ENCODE results near the gene SLC2A6.
A peak's percentile ranks its signal among the peaks of the same experiment; 100 is the strongest.

The SLC2A6 gene

DNA sequence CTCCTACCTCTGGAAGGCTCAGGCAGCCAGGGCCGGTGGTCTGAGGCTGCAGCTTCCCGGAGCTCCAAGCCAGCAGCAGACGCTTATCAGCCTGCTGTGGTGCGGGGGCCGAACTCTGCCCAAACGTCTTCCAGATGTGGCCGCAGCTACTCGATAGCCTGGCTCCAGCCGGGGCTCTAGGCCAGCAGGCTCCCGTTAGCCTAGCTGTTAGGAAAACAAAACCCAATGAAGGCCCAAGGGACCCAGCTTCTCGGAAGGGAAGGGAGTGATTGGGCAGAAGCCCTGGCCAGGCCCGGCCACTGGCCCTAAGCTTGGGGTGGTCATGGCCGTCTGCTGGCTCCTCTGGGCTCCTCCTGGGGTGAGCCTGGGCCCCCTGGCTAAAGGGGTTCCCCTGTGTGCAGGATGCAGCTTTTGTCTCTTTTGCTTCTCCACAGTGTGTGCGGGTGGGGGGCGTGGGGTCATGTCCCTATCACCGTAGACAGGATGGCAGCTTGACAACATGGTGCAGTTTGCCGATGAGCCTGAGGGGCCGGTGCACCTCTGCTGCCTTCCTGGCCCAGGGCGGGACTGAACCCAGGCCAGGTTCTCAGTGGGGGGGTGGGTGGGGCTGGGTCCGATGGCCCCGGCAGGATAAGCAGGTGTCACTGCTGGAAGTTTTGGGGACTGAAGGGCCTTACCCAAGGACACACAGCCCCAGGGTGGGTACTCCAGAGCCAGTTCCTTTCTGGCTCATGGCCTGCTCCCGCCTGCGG, 27.2 kb upstream of the SLC2A6 start:
- Histone ChIP-seq H3K9me3 (ENCODE audit: control insufficient read depth, low read length) (peaks cover 19% of the 10 kb centered on the region), H3K4me3 (ENCODE audit: low read length) (no peak overlapping the region), H3K9ac (ENCODE audit: low read length) (no peak overlapping the region), H3K36me3 (ENCODE audit: control insufficient read depth, insufficient read depth, low read length, severe bottlenecking) (no peaks in the 10 kb centered on the region), H3K27me3 (replicated peaks; ENCODE audit: control insufficient read depth, insufficient read depth, low read length) (peaks cover 3% of the 10 kb centered on the region), H3K4me1 (ENCODE audit: control insufficient read depth, insufficient read depth, low read length) (peaks cover 16% of the 10 kb centered on the region)
- DNase-seq (ENCODE audit: low read depth): peak; percentile 31

DNA sequence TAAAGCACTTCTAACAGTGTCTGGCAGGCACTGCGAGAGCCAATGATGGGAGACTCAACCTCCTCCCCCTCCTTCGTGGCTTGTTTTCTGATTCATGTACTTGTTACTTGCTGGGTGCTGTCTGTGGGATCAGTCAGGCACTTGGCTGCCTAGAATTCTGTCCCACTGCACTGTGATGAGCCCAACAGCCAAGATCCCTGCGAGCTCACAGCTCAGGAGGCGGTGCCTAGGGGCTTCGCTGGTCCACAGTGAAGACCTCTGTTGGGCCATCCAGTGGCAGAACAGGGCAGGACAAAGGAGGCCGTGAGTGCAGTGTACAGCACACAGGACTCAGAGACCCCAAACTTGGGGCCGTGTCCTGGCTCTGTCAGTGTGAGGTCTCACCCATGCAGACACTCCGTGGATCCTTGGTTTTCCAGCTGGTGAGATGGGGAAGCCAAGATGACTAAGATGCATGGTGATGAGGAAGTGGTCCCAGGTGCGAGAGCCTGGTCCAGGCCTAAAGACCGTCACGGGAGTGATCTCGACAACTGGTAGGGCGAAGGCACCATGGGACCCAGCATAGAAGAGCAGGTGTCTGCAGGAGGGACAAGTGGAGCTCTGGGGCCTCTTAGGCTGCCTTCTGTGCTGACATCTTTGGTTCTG, 26.4 kb upstream of the SLC2A6 start:
- no peak overlapping the region for H3K9ac ChIP-seq (ENCODE audit: low read length)
- peaks cover 16% of the 10 kb centered on the region for H3K4me1 ChIP-seq (ENCODE audit: control insufficient read depth, insufficient read depth, low read length)
- no peak for DNase-seq (ENCODE audit: low read depth)
- H3K4me3 ChIP-seq (ENCODE audit: low read length): no peak overlapping the region
- H3K36me3 ChIP-seq (ENCODE audit: control insufficient read depth, insufficient read depth, low read length, severe bottlenecking): no peaks in the 10 kb centered on the region
- H3K27me3 ChIP-seq (replicated peaks; ENCODE audit: control insufficient read depth, insufficient read depth, low read length): peaks cover 3% of the 10 kb centered on the region
- peaks cover 22% of the 10 kb centered on the region for H3K9me3 ChIP-seq (ENCODE audit: control insufficient read depth, low read length)

DNA sequence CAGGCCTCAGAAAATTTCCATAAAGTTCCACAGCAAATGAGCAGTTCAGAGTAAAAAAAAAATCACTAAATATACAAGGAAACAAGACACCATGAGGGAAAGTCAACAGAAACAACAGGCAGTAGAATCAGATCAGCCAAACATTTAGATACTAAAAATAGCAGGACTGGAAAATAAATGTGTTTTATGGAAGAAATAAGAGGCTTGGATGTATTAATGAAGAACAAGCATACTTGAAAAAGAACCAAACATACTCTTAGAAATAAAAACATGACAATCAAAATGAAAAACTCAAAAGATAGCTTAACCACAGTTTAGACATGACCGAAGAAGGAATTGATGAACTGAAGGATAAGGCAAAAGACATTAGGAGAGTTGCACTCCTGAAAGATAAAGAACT, 23.2 kb upstream of the SLC2A6 start:
- Histone ChIP-seq H3K4me3 (ENCODE audit: low read length) (no peak overlapping the region), H3K27me3 (replicated peaks; ENCODE audit: control insufficient read depth, insufficient read depth, low read length) (peaks cover 17% of the 10 kb centered on the region), H3K36me3 (ENCODE audit: control insufficient read depth, insufficient read depth, low read length, severe bottlenecking) (no peaks in the 10 kb centered on the region), H3K9ac (ENCODE audit: low read length) (no peak overlapping the region), H3K4me1 (ENCODE audit: control insufficient read depth, insufficient read depth, low read length) (peaks cover 16% of the 10 kb centered on the region), H3K9me3 (ENCODE audit: control insufficient read depth, low read length) (peaks cover 22% of the 10 kb centered on the region)
- no peak for DNase-seq (ENCODE audit: low read depth)

DNA sequence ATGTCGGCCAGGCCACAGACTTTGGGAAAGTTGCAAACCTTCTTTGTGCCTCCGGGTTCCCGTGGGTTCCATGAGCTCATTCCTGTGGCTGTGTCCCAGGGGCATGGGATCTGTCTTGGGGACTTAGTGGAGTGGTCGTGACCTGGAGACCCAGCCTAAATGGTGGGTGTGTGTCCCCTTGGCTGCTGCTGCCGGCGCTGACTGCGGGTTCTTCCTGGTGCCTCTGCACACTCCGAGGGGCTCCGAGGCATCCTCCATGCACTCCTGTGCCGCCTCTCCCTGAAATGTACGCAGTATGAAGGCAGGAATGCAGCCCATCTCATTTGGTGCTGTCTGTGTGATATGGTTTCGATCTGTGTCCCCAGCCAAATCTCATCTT, 21.0 kb upstream of the SLC2A6 start:
- no peaks in the 10 kb centered on the region for H3K36me3 ChIP-seq (ENCODE audit: control insufficient read depth, insufficient read depth, low read length, severe bottlenecking)
- H3K4me1 ChIP-seq (ENCODE audit: control insufficient read depth, insufficient read depth, low read length): peaks cover 4% of the 10 kb centered on the region
- peaks cover 22% of the 10 kb centered on the region for H3K9me3 ChIP-seq (ENCODE audit: control insufficient read depth, low read length)
- H3K27me3 ChIP-seq (replicated peaks; ENCODE audit: control insufficient read depth, insufficient read depth, low read length): peaks cover 34% of the 10 kb centered on the region
- H3K9ac ChIP-seq (ENCODE audit: low read length): no peak overlapping the region
- DNase-seq (ENCODE audit: low read depth): no peak
- no peak overlapping the region for H3K4me3 ChIP-seq (ENCODE audit: low read length)

DNA sequence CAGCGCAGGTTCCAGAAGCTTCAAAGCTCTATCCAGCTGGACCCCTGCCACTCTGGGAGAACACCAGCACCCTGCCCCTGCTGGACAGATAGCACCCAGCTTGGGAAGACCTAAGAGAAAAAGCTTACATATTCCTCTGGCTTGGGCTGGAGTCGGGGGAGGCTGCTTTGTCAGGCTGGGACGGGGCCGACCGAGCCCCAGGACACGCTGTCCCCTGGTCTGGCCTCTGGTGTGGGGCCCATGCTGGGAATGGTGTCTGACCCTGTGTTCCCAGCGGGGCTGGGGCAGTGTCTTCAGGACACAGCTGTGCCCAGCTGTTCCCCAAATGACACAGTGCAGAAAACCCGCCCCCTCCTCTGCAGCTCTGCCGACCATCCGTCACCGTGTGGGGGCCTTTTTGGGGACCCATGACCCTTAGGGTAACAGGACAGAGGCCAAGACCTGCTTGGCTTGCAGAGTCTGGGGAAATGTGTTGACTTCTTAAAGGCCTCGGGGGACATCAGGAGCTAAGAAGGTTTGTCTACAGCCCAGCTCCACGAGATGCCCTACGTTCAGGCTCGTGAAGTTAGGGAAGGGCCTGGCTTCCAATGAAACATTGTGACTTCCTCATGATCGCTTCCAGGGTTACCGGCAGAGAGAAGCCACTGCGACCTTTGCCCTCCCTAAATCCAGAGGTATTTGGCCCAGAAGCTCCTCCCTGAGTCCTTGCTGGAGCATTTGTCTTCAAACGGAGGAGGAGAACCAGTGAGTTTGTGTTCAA, 20.4 kb upstream of the SLC2A6 start:
- peaks cover 4% of the 10 kb centered on the region for H3K4me1 ChIP-seq (ENCODE audit: control insufficient read depth, insufficient read depth, low read length)
- DNase-seq (ENCODE audit: low read depth): no peak
- H3K36me3 ChIP-seq (ENCODE audit: control insufficient read depth, insufficient read depth, low read length, severe bottlenecking): no peaks in the 10 kb centered on the region
- H3K9me3 ChIP-seq (ENCODE audit: control insufficient read depth, low read length): peaks cover 22% of the 10 kb centered on the region
- no peak overlapping the region for H3K4me3 ChIP-seq (ENCODE audit: low read length)
- H3K27me3 ChIP-seq (replicated peaks; ENCODE audit: control insufficient read depth, insufficient read depth, low read length): peaks cover 38% of the 10 kb centered on the region
- H3K9ac ChIP-seq (ENCODE audit: low read length): no peak overlapping the region

DNA sequence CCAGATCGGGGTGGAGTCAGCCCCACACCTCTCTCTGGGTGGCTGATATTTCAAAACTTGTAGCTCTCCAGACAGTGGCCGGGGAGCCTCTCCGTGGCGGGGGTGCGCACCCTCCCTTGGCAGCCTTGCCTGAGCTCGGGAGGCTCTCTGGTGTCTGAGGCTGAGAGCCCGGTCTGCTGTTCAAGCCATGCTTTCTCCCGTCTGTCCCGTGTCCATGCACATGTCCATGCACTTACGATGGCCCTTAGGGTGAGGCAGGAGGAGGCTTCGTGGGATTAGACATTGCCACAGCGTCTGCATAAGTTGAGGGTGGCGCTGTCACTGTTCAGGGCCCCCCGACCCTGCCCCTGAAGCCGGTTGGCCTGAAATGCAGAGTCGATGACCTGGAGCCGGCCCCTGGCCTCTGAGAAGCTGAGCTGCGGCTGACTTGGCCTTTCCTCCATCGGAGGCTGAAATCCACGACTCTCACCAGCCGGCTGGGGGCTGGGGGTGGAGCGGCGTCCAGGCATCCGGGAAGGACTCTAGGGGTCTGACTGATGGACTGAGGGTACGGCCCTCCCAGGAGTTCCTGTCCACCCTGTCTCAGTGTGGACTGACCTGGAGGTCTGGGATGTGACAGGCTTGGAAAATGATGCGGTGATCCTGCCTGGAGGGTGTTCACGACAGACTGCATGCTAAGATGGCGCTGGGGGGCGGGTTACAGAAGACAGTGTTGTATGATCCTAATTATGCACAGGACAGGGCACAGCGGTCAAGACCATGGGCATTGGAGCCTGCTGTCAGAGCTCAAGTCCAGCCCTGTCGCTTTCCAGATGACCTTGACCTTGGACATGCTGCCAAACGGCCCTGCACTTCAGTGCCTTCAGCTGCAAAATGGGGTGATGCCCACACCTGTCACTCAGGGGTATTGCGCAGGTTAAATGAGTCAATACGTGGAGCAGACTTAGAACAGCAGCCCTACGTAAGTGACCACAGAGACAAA, 18.3 kb upstream of the SLC2A6 start:
- Histone ChIP-seq H3K9me3 (ENCODE audit: control insufficient read depth, low read length) (peaks cover 13% of the 10 kb centered on the region), H3K9ac (ENCODE audit: low read length) (no peak overlapping the region), H3K27me3 (replicated peaks; ENCODE audit: control insufficient read depth, insufficient read depth, low read length) (peaks cover 38% of the 10 kb centered on the region), H3K4me1 (ENCODE audit: control insufficient read depth, insufficient read depth, low read length) (peaks cover 4% of the 10 kb centered on the region), H3K4me3 (ENCODE audit: low read length) (no peak overlapping the region), H3K36me3 (ENCODE audit: control insufficient read depth, insufficient read depth, low read length, severe bottlenecking) (no peaks in the 10 kb centered on the region)
- no peak for DNase-seq (ENCODE audit: low read depth)

DNA sequence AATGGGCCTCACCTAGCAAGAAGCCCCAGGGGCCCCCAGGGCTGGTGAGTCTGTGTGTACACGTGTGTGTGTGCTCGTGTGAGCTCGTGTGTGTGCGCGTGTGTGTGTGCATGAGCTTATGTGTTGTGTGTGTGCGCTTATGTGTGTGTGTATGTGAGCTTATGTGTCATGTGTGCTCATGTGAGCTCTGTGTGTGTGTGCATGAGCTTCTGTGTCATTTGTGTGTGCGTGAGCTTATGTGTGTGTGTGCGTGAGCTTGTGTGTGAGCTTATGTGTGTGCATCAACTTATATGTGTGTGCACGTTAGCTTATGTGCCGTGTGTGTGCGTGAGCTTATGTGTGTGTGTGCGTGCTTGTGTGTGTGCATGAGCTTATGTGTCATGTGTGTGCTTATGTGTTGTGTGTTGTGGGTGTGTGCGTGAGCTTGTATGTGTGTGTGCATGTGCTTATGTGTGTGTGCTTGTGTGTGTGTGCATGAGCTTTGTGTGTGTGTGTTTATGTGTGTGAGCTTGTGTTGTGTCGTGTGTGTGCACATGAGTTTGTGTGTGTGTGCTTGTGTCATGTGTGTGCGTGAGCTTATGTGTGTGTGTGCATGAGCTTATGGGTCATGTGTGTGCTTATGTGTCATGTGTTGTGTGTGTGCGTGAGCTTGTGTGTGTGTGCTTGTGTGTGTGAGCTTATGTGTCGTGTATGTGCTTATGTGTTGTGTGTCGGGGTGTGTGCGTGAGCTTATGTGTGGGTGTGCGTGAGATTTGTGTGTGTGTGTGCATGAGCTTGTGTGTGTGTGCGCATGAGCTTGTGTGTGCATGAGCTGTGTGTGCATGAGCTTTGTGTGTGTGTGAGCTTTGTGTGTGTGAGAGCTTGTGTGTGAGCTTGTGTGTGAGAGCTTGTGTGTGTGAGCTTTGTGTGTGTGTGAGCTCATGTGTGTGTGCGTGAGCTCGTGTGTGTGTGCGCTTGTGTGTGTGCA, 16.7 kb upstream of the SLC2A6 start:
- no peaks in the 10 kb centered on the region for H3K36me3 ChIP-seq (ENCODE audit: control insufficient read depth, insufficient read depth, low read length, severe bottlenecking)

DNA sequence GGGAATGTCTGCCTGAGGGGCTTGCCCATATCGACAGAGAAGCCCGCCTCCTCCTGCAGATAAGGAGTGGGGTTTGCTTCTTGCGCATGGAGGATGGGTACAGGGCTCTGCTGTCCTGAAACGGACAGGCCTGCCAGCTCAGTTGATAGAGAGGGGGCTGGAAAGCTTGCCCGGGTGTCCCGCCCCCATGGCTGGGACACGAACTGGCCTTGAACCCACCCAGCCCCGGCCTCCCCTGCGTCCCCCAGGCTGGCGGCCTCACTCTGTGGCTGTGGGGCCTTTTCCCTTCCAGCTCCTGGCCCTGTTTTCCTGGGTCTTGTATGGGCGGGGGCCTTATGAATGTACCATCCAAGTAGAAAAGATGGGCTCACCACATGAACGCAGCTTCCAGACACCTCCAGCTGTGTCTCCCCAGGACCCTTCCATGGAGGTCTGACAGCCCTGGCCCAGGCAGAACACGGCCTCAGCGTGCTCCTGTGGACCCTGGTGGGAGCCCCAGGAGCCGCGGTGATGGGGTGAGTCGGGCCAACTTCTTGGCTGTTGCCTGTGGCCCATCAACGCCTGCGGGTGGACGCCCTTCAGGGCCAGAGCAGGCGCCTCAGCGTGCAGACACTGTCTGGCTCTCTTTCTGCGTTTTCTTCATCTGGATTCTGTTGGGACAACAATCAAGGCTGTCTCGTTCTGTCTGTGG, 15.9 kb upstream of the SLC2A6 start:
- Histone ChIP-seq H3K36me3 (ENCODE audit: control insufficient read depth, insufficient read depth, low read length, severe bottlenecking) (no peaks in the 10 kb centered on the region), H3K27me3 (replicated peaks; ENCODE audit: control insufficient read depth, insufficient read depth, low read length) (peaks cover 45% of the 10 kb centered on the region)
- no peak for DNase-seq (ENCODE audit: low read depth)

More for the DNA sequence above, 16.7 kb upstream of the SLC2A6 start:
- peaks cover 45% of the 10 kb centered on the region for H3K27me3 ChIP-seq (replicated peaks; ENCODE audit: control insufficient read depth, insufficient read depth, low read length)
- H3K4me1 ChIP-seq (ENCODE audit: control insufficient read depth, insufficient read depth, low read length): peaks cover 4% of the 10 kb centered on the region
- no peak for DNase-seq (ENCODE audit: low read depth)
- no peaks in the 10 kb centered on the region for H3K9me3 ChIP-seq (ENCODE audit: control insufficient read depth, low read length)
- H3K4me3 ChIP-seq (ENCODE audit: low read length): no peak overlapping the region
- H3K9ac ChIP-seq (ENCODE audit: low read length): no peak overlapping the region

DNA sequence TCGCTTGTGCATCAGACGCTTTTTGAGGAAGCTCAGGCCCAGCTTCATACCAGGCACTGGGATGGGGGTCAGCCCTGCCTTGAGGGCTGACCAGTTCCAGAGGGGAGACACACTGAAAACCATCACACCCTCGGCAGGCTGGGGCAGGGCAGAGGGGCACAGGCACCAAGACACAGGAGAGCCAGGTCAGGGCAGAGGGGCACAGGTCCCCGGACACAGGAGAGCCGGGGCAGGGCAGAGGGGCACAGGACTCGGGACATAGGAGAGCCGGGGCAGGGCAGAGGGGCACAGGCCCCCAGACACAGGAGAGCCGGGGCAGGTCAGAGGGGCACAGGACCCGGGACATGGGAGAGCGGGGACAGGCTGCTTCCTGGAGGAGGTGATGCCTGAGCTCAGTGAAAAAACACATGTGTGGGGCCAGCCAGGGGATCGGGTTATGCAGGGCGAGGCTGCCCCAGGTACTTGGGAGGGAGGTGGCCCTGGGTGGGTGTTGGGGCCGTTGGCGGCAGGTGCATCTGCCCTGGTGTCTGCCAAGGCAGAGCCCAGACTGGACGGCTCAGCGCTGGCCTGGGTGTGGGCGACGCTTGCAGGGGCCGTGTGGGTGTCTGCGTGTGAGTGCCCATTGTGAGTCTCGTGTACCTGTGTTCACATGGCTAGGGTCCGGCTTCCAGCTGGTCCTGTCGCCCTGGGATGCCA, 15.1 kb upstream of the SLC2A6 start:
- Histone ChIP-seq H3K4me3 (ENCODE audit: low read length) (no peak overlapping the region), H3K9me3 (ENCODE audit: control insufficient read depth, low read length) (no peaks in the 10 kb centered on the region), H3K9ac (ENCODE audit: low read length) (no peak overlapping the region), H3K27me3 (replicated peaks; ENCODE audit: control insufficient read depth, insufficient read depth, low read length) (peaks cover 49% of the 10 kb centered on the region), H3K36me3 (ENCODE audit: control insufficient read depth, insufficient read depth, low read length, severe bottlenecking) (no peaks in the 10 kb centered on the region), H3K4me1 (ENCODE audit: control insufficient read depth, insufficient read depth, low read length) (peaks cover 4% of the 10 kb centered on the region)
- no peak for DNase-seq (ENCODE audit: low read depth)

More for the DNA sequence above, 15.9 kb upstream of the SLC2A6 start:
- no peaks in the 10 kb centered on the region for H3K9me3 ChIP-seq (ENCODE audit: control insufficient read depth, low read length)
- H3K9ac ChIP-seq (ENCODE audit: low read length): no peak overlapping the region
- peaks cover 4% of the 10 kb centered on the region for H3K4me1 ChIP-seq (ENCODE audit: control insufficient read depth, insufficient read depth, low read length)
- no peak overlapping the region for H3K4me3 ChIP-seq (ENCODE audit: low read length)

Data from adipocyte (in vitro differentiated cells).